SH-SY5Y (cell line): ENCODE data around the gene TVP23C.

Source experiments
- GATA2 ChIP-seq: IDR thresholded peaks from 2 replicates; pipeline ENCODE4 v1.6.1; 2011; ENCODE audit warnings: mild to moderate bottlenecking, low read depth, low read length
- GATA3 ChIP-seq: IDR thresholded peaks from 2 replicates; pipeline ENCODE4 v1.6.1; 2011; ENCODE audit warnings: low read depth, mild to moderate bottlenecking, low read length, moderate library complexity

TVP23C gene

DNA sequence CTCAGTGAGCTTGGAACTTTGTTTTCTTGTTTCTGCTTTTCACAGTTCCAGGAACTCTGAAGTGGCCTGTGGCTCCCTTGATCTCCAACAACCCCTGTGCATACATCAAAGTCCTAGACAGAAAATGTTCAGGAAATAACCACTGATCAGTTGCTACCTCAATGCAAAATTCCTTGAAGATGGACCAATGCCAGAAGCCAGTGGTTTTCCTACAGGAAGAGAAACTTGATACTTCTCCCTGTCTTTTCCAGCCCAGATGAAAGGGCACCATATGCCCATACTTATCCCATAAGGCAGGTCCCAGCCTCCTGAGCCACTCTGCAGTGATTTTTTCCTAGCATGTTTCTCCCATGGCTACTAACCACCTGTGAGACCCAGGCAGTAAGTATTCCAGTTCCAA, 83.6 kb downstream of the TVP23C start:
- TF ChIP-seq GATA3 (no peak), GATA2 (no peak)

DNA sequence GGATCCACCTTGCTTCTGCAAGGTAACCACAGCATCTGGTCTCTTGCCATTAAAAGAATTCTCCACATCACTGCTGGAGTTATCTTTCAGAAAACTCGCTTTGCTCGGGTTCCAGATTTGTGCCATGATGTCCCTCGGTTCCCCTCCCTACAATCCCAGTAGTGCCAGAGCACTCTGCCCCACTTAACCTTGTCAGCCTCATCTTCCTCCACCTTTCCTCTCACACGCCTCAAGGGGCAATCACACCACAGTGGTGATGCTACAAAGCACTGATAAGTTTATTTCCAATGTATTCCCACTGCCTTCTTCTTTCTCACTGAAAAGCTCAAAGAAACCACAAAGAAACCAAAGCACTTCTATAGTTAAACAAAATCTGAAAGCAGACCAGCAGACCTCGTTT, 84.4 kb downstream of the TVP23C start:
- TF ChIP-seq GATA3 (no peak), GATA2 (no peak)

DNA sequence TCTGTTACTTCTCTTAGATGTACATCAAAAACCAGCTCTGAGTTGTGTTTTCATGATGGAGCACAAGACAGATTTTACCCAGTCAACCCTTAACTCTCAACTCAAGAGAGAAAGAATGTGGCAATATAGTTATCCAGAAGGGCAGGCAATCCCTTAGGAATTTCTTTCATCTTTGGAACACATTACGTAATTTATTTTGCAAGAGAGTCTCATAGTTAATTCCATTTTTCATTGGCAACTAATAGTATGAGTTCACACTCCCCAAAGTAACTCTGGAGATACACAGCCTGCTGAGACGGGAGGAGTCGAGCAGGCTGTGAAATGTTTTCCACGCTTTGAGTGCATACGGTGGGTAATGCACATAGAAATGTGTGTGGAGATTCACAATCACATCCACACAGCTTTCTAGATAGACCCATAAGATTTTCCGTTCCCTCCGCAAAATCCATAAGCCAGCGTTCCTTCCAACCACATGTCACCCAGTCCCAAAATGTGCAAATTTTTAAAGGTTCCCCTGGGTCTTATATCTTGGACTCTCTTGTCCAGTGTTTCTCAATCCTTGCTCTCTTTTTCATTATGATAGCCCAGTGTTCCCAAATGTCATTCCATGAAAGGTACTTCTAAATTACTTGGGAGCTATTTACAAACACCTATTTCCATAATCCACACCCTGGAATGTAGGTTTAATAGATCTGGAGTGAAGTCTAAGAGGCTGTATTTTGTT, 87.5 kb downstream of the TVP23C start:
- TF ChIP-seq GATA3 (no peak), GATA2 (no peak)

DNA sequence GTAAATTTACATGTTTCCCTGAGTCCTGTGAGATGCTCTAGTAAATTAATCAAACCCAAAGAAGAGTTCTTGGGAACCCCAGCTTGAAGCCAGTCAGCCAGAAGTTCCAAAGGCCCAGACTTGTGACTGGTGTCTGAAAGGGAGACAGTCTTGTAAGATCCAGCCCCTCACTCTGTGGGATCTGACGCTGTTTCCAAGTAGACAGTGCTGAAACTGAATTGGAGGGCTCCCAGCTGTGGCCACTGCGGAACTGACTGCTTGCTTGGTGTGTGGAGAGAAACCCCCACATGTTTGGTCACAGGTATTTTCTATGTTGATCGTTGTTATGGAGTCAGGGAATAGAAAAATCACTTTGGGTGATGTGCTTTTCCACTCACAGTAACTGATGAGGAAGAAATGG, 90.4 kb downstream of the TVP23C start:
- TF ChIP-seq GATA3 (no peak), GATA2 (no peak)

DNA sequence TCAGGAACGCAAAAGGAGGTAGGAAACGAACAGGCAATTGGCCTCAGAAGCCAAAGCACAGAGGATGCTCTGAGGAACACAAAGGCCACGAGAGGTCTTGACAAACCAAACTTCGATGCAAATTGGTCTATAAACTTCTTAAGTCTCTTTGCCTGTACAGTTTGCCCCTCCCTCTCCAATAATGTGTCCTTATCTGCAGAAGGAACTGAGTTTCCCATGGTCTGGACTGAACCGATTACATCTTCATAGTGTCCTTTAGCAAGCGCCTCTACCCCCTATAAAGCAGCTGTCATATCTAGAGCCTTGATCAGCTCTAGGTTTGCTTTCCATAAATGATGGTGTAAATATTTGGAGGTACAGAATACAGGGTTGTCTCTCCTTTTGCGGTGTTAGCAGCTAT, 92.7 kb downstream of the TVP23C start:
- TF ChIP-seq GATA3 (no peak), GATA2 (no peak)

DNA sequence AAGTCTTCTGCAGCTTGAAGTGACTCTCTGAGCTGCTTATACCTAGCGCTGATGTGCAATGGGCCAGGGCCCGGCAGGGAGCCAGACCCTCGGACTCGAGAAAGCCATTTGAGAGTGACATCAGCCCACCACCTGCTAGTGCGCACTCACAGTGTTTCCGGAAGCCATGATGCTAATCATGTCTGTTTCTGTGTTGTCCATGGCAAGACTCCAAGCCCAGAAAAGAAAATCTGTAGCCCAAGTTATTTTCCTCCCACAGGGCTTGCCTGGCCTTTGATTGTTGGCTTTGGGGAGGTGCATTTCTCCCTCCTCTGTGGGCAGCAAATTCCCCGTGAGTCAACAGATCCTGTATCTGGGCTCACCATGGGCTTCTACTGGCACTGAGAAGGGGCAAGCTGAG, 94.0 kb downstream of the TVP23C start:
- TF ChIP-seq GATA2 = no peak
- TF ChIP-seq GATA3 = no peak

DNA sequence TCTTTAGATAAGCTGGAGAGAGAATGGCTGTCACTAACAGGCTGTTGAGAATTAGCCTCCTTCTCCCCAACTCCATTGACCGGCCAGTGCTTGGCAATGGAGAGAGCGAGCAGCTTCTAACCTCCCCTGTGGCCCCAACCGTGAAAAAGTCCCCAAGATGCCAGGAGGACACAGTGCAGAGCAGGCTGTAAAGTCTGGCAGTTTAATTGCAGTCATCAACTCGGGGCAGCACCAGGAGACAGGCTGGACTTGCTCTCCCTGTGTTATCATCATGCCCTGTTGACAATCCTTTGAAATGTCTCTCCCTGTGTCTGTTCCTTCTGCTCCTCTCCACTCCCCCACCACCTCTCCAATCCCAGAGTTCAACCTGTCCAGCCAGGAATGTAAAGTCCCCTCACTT, 95.2 kb downstream of the TVP23C start:
- TF ChIP-seq GATA2 (no peak), GATA3 (no peak)

DNA sequence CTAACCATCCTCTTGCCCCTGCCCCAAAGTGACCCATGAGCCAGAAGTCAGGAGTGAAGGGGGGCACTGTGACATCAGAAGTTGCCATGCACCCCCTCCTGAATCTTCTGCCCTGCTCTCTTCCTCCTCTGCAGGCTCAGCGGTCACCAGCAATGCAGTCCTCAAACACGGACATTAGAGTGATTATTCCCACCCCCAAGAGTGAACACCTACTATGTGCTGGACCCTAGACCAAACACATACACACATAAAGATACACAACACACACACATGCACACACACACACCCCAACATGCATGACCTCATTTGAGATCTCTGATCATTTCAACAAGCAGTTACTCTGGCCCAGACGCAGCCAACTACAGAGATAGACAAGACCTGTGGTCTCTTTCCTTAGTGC, 95.7 kb downstream of the TVP23C start, which contains the start of gene CDRT4:
Gene CDRT4 (minus strand): TSS at position 30 of the 400 bp plus-strand sequence. CDS start 27,383 bp downstream, outside the sequence.
- TF ChIP-seq GATA3 (no peak), GATA2 (no peak)

DNA sequence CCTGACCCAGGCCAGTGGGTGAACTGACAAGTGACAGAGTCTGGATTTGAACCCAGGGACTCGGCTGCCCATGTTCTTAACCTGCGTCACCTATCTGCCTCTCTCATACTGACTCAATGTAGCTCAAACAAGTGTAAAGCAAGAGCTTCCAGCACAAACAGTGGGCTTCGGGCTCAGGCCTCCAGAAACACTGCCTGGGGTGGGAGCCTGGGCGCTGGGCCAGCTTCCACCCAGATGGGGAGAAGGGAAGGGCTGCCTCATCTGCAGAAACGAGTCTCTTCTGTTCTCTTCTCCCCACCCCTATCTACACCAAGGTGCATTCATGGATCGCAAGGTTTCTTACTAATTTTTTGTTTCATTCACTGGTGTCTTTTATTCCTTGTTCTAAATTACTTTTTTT, 97.2 kb downstream of the TVP23C start:
- TF ChIP-seq GATA2 (no peak), GATA3 (no peak)

DNA sequence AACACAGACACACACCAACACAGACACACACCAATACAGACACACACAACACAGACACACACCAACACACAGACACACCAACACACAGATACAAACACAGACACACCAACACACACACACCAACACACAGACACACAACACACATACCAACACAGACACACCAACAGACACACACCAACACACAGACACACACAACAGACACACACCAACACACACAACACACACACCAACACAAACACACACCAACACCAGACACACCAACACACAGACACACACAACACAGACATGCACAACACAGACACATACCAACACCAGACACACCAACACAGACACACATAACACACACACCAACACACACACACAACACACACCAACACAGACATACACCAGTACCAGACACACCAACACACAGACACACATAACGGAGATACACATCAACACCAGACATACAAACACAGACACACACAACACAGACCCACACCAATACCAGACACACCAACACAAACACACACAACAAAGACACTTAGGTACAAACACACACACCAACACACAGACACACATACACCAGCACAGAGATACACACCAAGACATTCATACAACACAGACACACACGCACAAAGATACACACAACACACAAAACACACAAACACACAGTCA, 98.1 kb downstream of the TVP23C start:
- TF ChIP-seq GATA2 (no peak), GATA3 (no peak)

DNA sequence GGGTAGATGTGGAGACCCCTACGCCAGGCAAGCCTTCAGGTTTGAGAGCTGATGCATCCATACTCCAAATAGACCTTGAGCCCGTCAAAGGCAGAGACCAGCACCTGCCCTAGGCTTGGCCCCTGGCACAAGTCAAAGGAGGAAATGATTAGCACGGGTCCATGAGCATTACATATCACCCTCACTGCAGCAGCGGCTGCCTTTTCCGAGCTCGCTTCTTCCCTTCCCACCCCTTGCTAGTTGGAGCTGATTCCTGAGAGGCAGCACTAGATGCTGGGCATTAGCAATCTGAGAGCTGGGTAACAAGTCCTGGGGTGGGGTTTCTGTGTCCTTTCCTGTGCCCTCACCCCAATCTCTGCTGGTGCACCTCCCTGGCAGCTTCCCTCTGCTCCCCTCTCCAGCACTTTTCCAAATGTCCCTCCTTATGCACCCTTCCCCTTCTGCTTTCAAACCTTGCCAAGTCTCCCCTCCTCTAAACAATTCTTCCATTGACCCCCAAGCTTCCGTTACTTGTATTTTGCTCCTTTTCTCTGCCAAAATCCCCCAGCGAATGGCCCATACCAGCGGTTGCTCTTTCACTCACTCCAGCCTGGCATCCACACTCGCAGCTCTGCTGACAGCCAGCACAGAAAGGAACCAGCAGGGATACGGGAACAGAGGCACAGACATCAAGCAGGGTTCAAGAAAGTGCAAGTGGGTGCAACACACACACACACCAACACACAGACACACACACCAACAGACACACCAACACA, 98.9 kb downstream of the TVP23C start:
- no peak for TF ChIP-seq GATA2
- no peak for TF ChIP-seq GATA3

DNA sequence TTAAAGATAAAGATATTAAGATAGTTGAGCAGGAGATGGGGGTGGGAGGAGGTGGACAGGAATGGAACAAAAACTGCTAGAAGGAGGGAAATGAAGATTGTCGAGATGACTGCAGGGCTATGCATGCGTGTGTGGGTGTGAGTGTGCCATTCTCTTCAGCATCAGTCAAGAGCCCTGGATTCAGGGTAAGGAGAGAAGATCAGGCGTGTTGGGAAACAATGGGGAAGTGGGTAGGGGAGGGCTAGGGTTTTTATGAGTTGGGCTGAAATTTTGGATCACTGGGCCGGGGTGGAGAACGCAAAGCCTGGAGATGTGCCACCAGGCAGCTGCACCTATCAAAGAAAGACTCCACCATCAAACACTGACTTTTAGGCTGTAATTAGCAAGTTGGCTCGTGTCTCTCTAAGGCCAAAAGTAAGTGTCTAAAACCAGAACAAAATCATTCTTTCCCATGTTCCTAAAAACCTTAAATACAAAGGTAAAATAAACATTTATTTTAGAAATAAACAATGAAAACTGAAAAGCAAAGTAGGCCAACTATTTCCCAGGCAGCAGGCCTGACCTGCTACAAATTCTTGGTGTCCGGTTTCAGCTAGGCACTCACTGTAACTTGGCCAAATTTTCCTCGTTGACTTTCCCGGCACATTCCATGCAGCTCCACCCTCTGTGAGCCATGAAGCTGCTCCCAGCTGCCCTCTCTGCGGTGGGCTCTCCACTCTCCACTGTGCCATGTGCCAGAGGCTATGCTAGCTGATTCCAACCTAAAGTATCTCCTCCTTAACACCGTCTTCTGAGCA, 100.1 kb downstream of the TVP23C start:
- no peak for TF ChIP-seq GATA3
- no peak for TF ChIP-seq GATA2

DNA sequence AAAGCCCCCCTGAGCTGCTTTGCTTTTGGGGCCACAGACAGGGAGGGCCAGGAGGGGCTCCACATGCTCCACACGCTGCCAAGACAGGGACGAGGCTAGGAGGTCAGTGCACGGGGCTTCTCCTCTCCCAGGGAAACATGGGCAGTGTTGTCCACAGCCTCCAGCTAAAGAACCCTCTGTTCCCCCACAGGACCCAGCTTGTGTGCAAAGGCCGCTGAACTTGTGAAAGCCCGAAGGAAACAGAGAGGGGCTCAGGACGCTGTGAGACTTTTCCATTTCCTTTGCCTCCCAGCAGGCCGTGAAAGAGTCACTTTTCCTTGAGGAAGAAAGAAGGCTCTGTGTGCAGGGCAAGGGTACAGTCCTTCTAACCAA, 105.6 kb downstream of the TVP23C start:
- TF ChIP-seq GATA3 (no peak), GATA2 (no peak)
